ENCODE results near the gene OR2H1. TPM values are rescaled to one million over a fixed set of nuclear protein-coding genes. Genes with fewer than 3 reads are reported as not detected.

OR2H1 gene
- polyA plus RNA-seq, 4 donors: not detected

GRCh38 chr6:29483186-29483585, 26.2 kb downstream of the OR2H1 start:
- no peak for DNase-seq (ENCODE audit: low read depth in 4 of 4, low spot score in 3 of 4)

GRCh38 chr6:29483735-29484134, 26.8 kb downstream of the OR2H1 start:
- DNase-seq (ENCODE audit: low read depth in 4 of 4, low spot score in 3 of 4): no peak

GRCh38 chr6:29486577-29486976, 29.6 kb downstream of the OR2H1 start:
- DNase-seq (ENCODE audit: low read depth in 4 of 4, low spot score in 3 of 4): no peak

GRCh38 chr6:29487131-29487530, 30.2 kb downstream of the OR2H1 start:
- no peak for DNase-seq (ENCODE audit: low read depth in 4 of 4, low spot score in 3 of 4)

- no peak for DNase-seq (ENCODE audit: low read depth in 4 of 4, low spot score in 3 of 4)
Measured at GRCh38 chr6:29487660-29488059, 30.7 kb downstream of the OR2H1 start, which contains the start of gene MAS1L. Gene MAS1L, minus strand, starts transcription at chr6:29487956. Its CDS starts 54 bp downstream, at chr6:29487902.

GRCh38 chr6:29488874-29489273, 31.9 kb downstream of the OR2H1 start:
- no peak for DNase-seq (ENCODE audit: low read depth in 4 of 4, low spot score in 3 of 4)

- DNase-seq (ENCODE audit: low read depth in 4 of 4, low spot score in 3 of 4): no peak
Measured at GRCh38 chr6:29489286-29489685, 32.3 kb downstream of the OR2H1 start.

- no peak for DNase-seq (ENCODE audit: low read depth in 4 of 4, low spot score in 3 of 4)
Measured at GRCh38 chr6:29490055-29490454, 33.1 kb downstream of the OR2H1 start.

GRCh38 chr6:29490552-29490951, 33.6 kb downstream of the OR2H1 start:
- no peak for DNase-seq (ENCODE audit: low read depth in 4 of 4, low spot score in 3 of 4)

- no peak for DNase-seq (ENCODE audit: low read depth in 4 of 4, low spot score in 3 of 4)
Measured at GRCh38 chr6:29491574-29491973, 34.6 kb downstream of the OR2H1 start.

- DNase-seq (ENCODE audit: low read depth in 4 of 4, low spot score in 3 of 4): no peak
Measured at GRCh38 chr6:29493261-29493660, 36.3 kb downstream of the OR2H1 start.

- DNase-seq (ENCODE audit: low read depth in 4 of 4, low spot score in 3 of 4): no peak
Measured at GRCh38 chr6:29494131-29494530, 37.2 kb downstream of the OR2H1 start.

GRCh38 chr6:29495571-29495970, 38.6 kb downstream of the OR2H1 start:
- no peak for DNase-seq (ENCODE audit: low read depth in 4 of 4, low spot score in 3 of 4)

- no peak for DNase-seq (ENCODE audit: low read depth in 4 of 4, low spot score in 3 of 4)
Measured at GRCh38 chr6:29496961-29497360, 40.0 kb downstream of the OR2H1 start.

- no peak for DNase-seq (ENCODE audit: low read depth in 4 of 4, low spot score in 3 of 4)
Measured at GRCh38 chr6:29499704-29500103, 42.7 kb downstream of the OR2H1 start.

- no peak for DNase-seq (ENCODE audit: low read depth in 4 of 4, low spot score in 3 of 4)
Measured at GRCh38 chr6:29500594-29500993, 43.6 kb downstream of the OR2H1 start.

- DNase-seq (ENCODE audit: low read depth in 4 of 4, low spot score in 3 of 4): no peak
Measured at GRCh38 chr6:29501106-29501505, 44.2 kb downstream of the OR2H1 start.

GRCh38 chr6:29502181-29502580, 45.2 kb downstream of the OR2H1 start:
- DNase-seq (ENCODE audit: low read depth in 4 of 4, low spot score in 3 of 4): no peak

- no peak for DNase-seq (ENCODE audit: low read depth in 4 of 4, low spot score in 3 of 4)
Measured at GRCh38 chr6:29502597-29502996, 45.6 kb downstream of the OR2H1 start.

GRCh38 chr6:29504961-29505360, 48.0 kb downstream of the OR2H1 start:
- no peak for DNase-seq (ENCODE audit: low read depth in 4 of 4, low spot score in 3 of 4)

- no peak for DNase-seq (ENCODE audit: low read depth in 4 of 4, low spot score in 3 of 4)
Measured at GRCh38 chr6:29505808-29506207, 48.9 kb downstream of the OR2H1 start.

GRCh38 chr6:29506446-29507067, 49.6 kb downstream of the OR2H1 start:
- no peak for DNase-seq (ENCODE audit: low read depth in 4 of 4, low spot score in 3 of 4)

GRCh38 chr6:29507319-29507718, 50.4 kb downstream of the OR2H1 start:
- DNase-seq (ENCODE audit: low read depth in 4 of 4, low spot score in 3 of 4): no peak
